ENCODE data around the gene PLEKHH1. TPM values are rescaled to one million over a fixed set of nuclear protein-coding genes. Genes with fewer than 3 reads are reported as not detected.

Gene PLEKHH1
- polyA plus RNA-seq, 1 donor from 2014 or later, result 34.1 TPM

DNA sequence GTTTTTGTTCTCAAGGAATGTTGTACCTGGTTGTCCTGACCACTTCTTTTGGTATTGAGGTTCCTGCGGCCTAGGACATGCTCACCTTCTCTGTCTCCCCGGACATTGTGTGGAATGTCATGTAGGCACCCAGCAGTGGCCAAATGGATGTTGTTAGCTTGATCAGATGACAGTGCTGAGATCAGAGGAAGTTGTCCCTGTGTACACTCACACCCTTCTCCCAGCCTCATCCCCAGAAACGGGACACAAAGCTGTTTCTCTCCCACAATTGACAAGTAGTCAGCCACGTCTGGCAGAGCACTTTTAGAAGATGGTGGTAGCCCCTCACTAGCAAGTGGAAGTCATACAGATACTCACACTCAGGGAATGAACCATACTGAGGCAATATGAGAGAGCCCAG is 3.0 kb downstream of the PLEKHH1 start:
- Histone ChIP-seq H3K79me2 (replicated peaks; ENCODE audit: insufficient read depth, low read length) (no peaks in the 10 kb centered on the region), H4K20me1 (ENCODE audit: insufficient read depth) (no peaks in the 10 kb centered on the region), H2AFZ (ENCODE audit: low read depth, low read length) (no peak overlapping the region), H3F3A (ENCODE audit: insufficient read depth, low read length, poor library complexity, severe bottlenecking) (no peaks in the 10 kb centered on the region), H3K27me3 (ENCODE audit: insufficient read depth, low read depth, low read length) (no peaks in the 10 kb centered on the region), H3K9ac (ENCODE audit: low read length) (no peak overlapping the region), H3K4me2 (ENCODE audit: low read length) (no peak overlapping the region), H3K27ac (ENCODE audit: low read length) (no peak overlapping the region), H3K9me2 (ENCODE audit: insufficient read depth, low read length) (no peaks in the 10 kb centered on the region), H3K9me3 (ENCODE audit: low read length) (no peaks in the 10 kb centered on the region), H3K36me3 (ENCODE audit: insufficient read depth, low read length) (no peaks in the 10 kb centered on the region), H3K4me3 (ENCODE audit: low read length) (no peak overlapping the region)
- TF ChIP-seq SMC3 (conservative IDR thresholded peaks at IDR 0.05; ENCODE audit: poor library complexity) (no peak), POLR2AphosphoS5 (IDR thresholded peaks at IDR 0.05) (no peak), EZH2 (IDR thresholded peaks at IDR 0.05; ENCODE audit: borderline replicate concordance, insufficient read depth, low read length, poor library complexity, severe bottlenecking) (no peak), RAD21 (conservative IDR thresholded peaks at IDR 0.05) (no peak), EP300 (conservative IDR thresholded peaks at IDR 0.05; ENCODE audit: poor library complexity, severe bottlenecking) (no peak), MXI1 (conservative IDR thresholded peaks at IDR 0.05; ENCODE audit: poor library complexity, severe bottlenecking) (no peak), TAF1 (IDR thresholded peaks at IDR 0.05; ENCODE audit: low read depth) (no peak)
- TF ChIP-seq, protein P1, sequence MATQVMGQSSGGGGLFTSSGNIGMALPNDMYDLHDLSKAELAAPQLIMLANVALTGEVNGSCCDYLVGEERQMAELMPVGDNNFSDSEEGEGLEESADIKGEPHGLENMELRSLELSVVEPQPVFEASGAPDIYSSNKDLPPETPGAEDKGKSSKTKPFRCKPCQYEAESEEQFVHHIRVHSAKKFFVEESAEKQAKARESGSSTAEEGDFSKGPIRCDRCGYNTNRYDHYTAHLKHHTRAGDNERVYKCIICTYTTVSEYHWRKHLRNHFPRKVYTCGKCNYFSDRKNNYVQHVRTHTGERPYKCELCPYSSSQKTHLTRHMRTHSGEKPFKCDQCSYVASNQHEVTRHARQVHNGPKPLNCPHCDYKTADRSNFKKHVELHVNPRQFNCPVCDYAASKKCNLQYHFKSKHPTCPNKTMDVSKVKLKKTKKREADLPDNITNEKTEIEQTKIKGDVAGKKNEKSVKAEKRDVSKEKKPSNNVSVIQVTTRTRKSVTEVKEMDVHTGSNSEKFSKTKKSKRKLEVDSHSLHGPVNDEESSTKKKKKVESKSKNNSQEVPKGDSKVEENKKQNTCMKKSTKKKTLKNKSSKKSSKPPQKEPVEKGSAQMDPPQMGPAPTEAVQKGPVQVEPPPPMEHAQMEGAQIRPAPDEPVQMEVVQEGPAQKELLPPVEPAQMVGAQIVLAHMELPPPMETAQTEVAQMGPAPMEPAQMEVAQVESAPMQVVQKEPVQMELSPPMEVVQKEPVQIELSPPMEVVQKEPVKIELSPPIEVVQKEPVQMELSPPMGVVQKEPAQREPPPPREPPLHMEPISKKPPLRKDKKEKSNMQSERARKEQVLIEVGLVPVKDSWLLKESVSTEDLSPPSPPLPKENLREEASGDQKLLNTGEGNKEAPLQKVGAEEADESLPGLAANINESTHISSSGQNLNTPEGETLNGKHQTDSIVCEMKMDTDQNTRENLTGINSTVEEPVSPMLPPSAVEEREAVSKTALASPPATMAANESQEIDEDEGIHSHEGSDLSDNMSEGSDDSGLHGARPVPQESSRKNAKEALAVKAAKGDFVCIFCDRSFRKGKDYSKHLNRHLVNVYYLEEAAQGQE (IDR thresholded peaks at IDR 0.05; ENCODE audit: borderline replicate concordance), result no peak
- TF ChIP-seq, protein P2, sequence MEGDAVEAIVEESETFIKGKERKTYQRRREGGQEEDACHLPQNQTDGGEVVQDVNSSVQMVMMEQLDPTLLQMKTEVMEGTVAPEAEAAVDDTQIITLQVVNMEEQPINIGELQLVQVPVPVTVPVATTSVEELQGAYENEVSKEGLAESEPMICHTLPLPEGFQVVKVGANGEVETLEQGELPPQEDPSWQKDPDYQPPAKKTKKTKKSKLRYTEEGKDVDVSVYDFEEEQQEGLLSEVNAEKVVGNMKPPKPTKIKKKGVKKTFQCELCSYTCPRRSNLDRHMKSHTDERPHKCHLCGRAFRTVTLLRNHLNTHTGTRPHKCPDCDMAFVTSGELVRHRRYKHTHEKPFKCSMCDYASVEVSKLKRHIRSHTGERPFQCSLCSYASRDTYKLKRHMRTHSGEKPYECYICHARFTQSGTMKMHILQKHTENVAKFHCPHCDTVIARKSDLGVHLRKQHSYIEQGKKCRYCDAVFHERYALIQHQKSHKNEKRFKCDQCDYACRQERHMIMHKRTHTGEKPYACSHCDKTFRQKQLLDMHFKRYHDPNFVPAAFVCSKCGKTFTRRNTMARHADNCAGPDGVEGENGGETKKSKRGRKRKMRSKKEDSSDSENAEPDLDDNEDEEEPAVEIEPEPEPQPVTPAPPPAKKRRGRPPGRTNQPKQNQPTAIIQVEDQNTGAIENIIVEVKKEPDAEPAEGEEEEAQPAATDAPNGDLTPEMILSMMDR (IDR thresholded peaks at IDR 0.05; ENCODE audit: poor library complexity, severe bottlenecking), result no peak

DNA sequence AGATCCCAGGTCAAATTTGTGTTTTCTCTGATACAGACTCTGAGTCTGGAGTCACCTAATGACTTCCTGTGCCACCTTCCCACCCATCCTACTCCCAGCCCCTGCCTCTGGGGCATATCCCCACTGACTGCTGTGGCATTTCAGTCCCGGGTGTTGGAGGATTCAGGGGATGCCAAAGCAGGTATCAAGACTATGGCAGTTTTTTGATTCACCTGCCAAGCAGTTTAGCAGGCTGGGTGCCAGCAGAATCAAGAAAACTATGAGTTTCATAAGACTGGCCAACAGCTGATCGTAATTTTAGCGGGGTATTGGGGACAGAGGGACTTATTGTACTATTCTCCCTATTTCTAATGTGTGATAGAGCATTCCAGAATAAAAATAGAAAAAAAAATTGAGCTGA is 4.6 kb downstream of the PLEKHH1 start:
- Histone ChIP-seq H3K4me3 (ENCODE audit: low read length) (no peak overlapping the region), H3K9me2 (ENCODE audit: insufficient read depth, low read length) (no peaks in the 10 kb centered on the region), H4K20me1 (ENCODE audit: insufficient read depth) (no peaks in the 10 kb centered on the region), H3K4me2 (ENCODE audit: low read length) (no peak overlapping the region), H2AFZ (ENCODE audit: low read depth, low read length) (no peak overlapping the region), H3K9me3 (ENCODE audit: low read length) (no peaks in the 10 kb centered on the region), H3K27ac (ENCODE audit: low read length) (no peak overlapping the region), H3F3A (ENCODE audit: insufficient read depth, low read length, poor library complexity, severe bottlenecking) (no peaks in the 10 kb centered on the region), H3K27me3 (ENCODE audit: insufficient read depth, low read depth, low read length) (no peaks in the 10 kb centered on the region), H3K79me2 (replicated peaks; ENCODE audit: insufficient read depth, low read length) (no peaks in the 10 kb centered on the region), H3K36me3 (ENCODE audit: insufficient read depth, low read length) (peaks cover 3% of the 10 kb centered on the region), H3K9ac (ENCODE audit: low read length) (no peak overlapping the region)
- TF ChIP-seq SMC3 (conservative IDR thresholded peaks at IDR 0.05; ENCODE audit: poor library complexity) (no peak), EP300 (conservative IDR thresholded peaks at IDR 0.05; ENCODE audit: poor library complexity, severe bottlenecking) (no peak), TAF1 (IDR thresholded peaks at IDR 0.05; ENCODE audit: low read depth) (no peak), RAD21 (conservative IDR thresholded peaks at IDR 0.05) (no peak), EZH2 (IDR thresholded peaks at IDR 0.05; ENCODE audit: borderline replicate concordance, insufficient read depth, low read length, poor library complexity, severe bottlenecking) (no peak), POLR2AphosphoS5 (IDR thresholded peaks at IDR 0.05) (no peak), MXI1 (conservative IDR thresholded peaks at IDR 0.05; ENCODE audit: poor library complexity, severe bottlenecking) (no peak)
- TF ChIP-seq, protein P2 (IDR thresholded peaks at IDR 0.05; ENCODE audit: poor library complexity, severe bottlenecking), result no peak
- TF ChIP-seq, protein P1 (IDR thresholded peaks at IDR 0.05; ENCODE audit: borderline replicate concordance), result no peak

All from neural cell (in vitro differentiated cells).